ENCODE results near the gene RABAC1. TPM values are rescaled to one million over a fixed set of nuclear protein-coding genes. Genes with fewer than 3 reads are reported as not detected.
"Not testable (repeated sequence)": the region's sequence is repeated elsewhere in the genome, so short reads cannot be mapped to it uniquely, and the experiment has no call there.

The RABAC1 gene
- total RNA-seq, 2 donors from 2014 or later = 123 to 167 TPM

- Histone ChIP-seq H3K27ac (no peak overlapping the region), H3K36me3 (no peaks in the 10 kb centered on the region), H3K27me3 (peaks cover 0 to 7% of the 10 kb centered on the region in 2 donors), H3K4me3 (no peak overlapping the region), H3K9me3 (no peaks in the 10 kb centered on the region), H3K4me1 (peaks cover 0 to 47% of the 10 kb centered on the region in 2 donors)
- TF ChIP-seq, protein P1, sequence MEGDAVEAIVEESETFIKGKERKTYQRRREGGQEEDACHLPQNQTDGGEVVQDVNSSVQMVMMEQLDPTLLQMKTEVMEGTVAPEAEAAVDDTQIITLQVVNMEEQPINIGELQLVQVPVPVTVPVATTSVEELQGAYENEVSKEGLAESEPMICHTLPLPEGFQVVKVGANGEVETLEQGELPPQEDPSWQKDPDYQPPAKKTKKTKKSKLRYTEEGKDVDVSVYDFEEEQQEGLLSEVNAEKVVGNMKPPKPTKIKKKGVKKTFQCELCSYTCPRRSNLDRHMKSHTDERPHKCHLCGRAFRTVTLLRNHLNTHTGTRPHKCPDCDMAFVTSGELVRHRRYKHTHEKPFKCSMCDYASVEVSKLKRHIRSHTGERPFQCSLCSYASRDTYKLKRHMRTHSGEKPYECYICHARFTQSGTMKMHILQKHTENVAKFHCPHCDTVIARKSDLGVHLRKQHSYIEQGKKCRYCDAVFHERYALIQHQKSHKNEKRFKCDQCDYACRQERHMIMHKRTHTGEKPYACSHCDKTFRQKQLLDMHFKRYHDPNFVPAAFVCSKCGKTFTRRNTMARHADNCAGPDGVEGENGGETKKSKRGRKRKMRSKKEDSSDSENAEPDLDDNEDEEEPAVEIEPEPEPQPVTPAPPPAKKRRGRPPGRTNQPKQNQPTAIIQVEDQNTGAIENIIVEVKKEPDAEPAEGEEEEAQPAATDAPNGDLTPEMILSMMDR (IDR thresholded peaks at IDR 0.05) = no peak
- DNase-seq (ENCODE audit: low spot score) = no peak
These were observed 36.2 kb upstream of the RABAC1 start for GRCh38 chr19:41994994-41995958.

- Histone ChIP-seq H3K36me3 (no peaks in the 10 kb centered on the region), H3K27me3 (peaks cover 0 to 7% of the 10 kb centered on the region in 2 donors), H3K4me3 (peak overlapping the region; percentile 66 to 77), H3K9me3 (no peaks in the 10 kb centered on the region), H3K27ac (no peak overlapping the region), H3K4me1 (peaks cover 0 to 47% of the 10 kb centered on the region in 2 donors)
- DNase-seq (ENCODE audit: low spot score) = no peak
- TF ChIP-seq, protein P1 (IDR thresholded peaks at IDR 0.05) = no peak
These were observed 35.4 kb upstream of the RABAC1 start for GRCh38 chr19:41994521-41994971.

GRCh38 chr19:41993612-41994483 lies 34.7 kb upstream of the RABAC1 start, which contains the start of gene ATP1A3:
Gene ATP1A3 (minus strand): TSS chr19:41994230. CDS start chr19:41994076, 154 bp downstream.
- no peaks in the 10 kb centered on the region for H3K36me3 ChIP-seq
- DNase-seq (ENCODE audit: low spot score) = no peak
- H3K27ac ChIP-seq = peak within 1 kb of the TSS; percentile 88 to 96
- peaks cover 0 to 47% of the 10 kb centered on the region in 2 donors for H3K4me1 ChIP-seq
- peak within 1 kb of the TSS; percentile 66 to 77 for H3K4me3 ChIP-seq
- peaks cover 0 to 7% of the 10 kb centered on the region in 2 donors for H3K27me3 ChIP-seq
- no peaks in the 10 kb centered on the region for H3K9me3 ChIP-seq
- TF ChIP-seq, protein P1 (IDR thresholded peaks at IDR 0.05) = no peak

DNA sequence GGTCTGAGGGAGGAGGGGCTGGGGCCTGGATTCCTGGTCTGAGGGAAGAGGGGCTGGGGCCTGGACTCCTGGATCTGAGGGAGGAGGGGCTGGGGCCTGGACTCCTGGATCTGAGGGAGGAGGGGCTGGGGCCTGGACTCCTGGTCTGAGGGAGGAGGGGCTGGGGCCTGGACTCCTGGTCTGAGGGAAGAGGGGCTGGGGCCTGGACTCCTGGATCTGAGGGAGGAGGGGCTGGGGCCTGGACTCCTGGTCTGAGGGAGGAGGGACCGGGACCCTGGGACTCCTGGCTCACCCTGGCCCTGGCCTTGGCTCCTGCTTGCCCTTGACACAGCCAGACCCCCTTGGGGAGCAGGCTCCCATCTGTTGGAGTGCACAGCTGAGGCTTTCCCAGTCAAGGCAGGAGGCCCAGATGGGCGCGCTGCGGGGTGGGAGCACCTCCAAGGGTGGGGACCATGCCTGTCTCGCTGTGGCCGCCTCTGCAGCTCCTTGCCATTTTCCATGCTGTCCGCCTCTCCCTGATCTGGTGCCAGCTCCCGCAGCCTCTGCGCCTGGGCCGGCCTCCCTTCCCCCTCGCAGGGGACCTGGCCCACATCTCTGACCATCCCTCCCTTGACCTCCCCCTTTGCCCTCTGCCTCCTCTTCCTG lies 32.9 kb upstream of the RABAC1 start:
- not testable (repeated sequence) for DNase-seq (ENCODE audit: low spot score); H3K27me3 ChIP-seq; H3K9me3 ChIP-seq
- peak overlapping the region in 1 of 2 donors; percentile 66 for H3K4me3 ChIP-seq
- H3K4me1 ChIP-seq = peaks cover 0 to 30% of the 10 kb centered on the region in 2 donors
- H3K36me3 ChIP-seq = peaks cover 13% of the 10 kb centered on the region
- peak overlapping the region; percentile 88 to 96 for H3K27ac ChIP-seq

GRCh38 chr19:41991025-41991424 lies 31.9 kb upstream of the RABAC1 start:
- Histone ChIP-seq H3K27me3 (no peaks in the 10 kb centered on the region), H3K27ac (peak overlapping the region; percentile 88 to 96), H3K4me3 (peak overlapping the region in 1 of 2 donors; percentile 5), H3K4me1 (peaks cover 0 to 28% of the 10 kb centered on the region in 2 donors), H3K9me3 (no peaks in the 10 kb centered on the region), H3K36me3 (peaks cover 22% of the 10 kb centered on the region)
- TF ChIP-seq, protein P1 (IDR thresholded peaks at IDR 0.05) = no peak
- no peak for DNase-seq (ENCODE audit: low spot score)

Measured in right atrium auricular region (tissue), 2 donors.